Raji (cell line): Measurements from ENCODE around the gene EYA3.

Source experiments
- POLR2A ChIP-seq: IDR thresholded peaks from 2 replicates; pipeline ENCODE4 v1.6.1; 2011; ENCODE audit warnings: low read depth, low read length, control low read depth; ENCODE audit not compliant: insufficient read depth

The EYA3 gene

GRCh38 chr1:28032281-28032680, 56.1 kb downstream of the EYA3 start:
- no peak for TF ChIP-seq POLR2A

- no peak for TF ChIP-seq POLR2A
Measured at GRCh38 chr1:28031173-28031572, 57.2 kb downstream of the EYA3 start.

GRCh38 chr1:28028873-28029654, 59.3 kb downstream of the EYA3 start:
- TF ChIP-seq POLR2A, result no peak

GRCh38 chr1:28027660-28028059, 60.8 kb downstream of the EYA3 start:
- TF ChIP-seq POLR2A, result no peak

GRCh38 chr1:28027238-28027637, 61.2 kb downstream of the EYA3 start:
- no peak for TF ChIP-seq POLR2A

GRCh38 chr1:28026329-28026728, 62.1 kb downstream of the EYA3 start:
- TF ChIP-seq POLR2A, result no peak

- TF ChIP-seq POLR2A, result no peak
Measured at GRCh38 chr1:28021064-28021463, 67.3 kb downstream of the EYA3 start.

GRCh38 chr1:28010969-28011368, 77.4 kb downstream of the EYA3 start:
- no peak for TF ChIP-seq POLR2A

GRCh38 chr1:28002600-28002999, 85.8 kb downstream of the EYA3 start:
- TF ChIP-seq POLR2A, result no peak

- no peak for TF ChIP-seq POLR2A
Measured at GRCh38 chr1:27999055-27999454, 89.4 kb downstream of the EYA3 start.

- no peak for TF ChIP-seq POLR2A
Measured at GRCh38 chr1:27994060-27994459, 94.3 kb downstream of the EYA3 start.

- no peak for TF ChIP-seq POLR2A
Measured at GRCh38 chr1:27993241-27993640, 95.2 kb downstream of the EYA3 start.

GRCh38 chr1:27992276-27992675, 96.1 kb downstream of the EYA3 start:
- TF ChIP-seq POLR2A, result no peak

- TF ChIP-seq POLR2A, result no peak
Measured at GRCh38 chr1:27990920-27991537, 97.4 kb downstream of the EYA3 start.

- TF ChIP-seq POLR2A, result no peak
Measured at GRCh38 chr1:27981145-27981544, 107.3 kb downstream of the EYA3 start.

GRCh38 chr1:27980216-27980845, 108.1 kb downstream of the EYA3 start:
- no peak for TF ChIP-seq POLR2A
